Osteoblast (primary cell): ENCODE data around the gene SERINC3. TPM values are rescaled to one million over a fixed set of nuclear protein-coding genes. Genes with fewer than 3 reads are reported as not detected.

Source experiments
- DNase-seq: peaks from one replicate; pipeline ENCODE4 v3.0.0; 2011; ENCODE audit warnings: low spot score, mixed read lengths; ENCODE audit not compliant: insufficient read length; ENCODE audit errors: missing footprints
- H2AFZ ChIP-seq: 2 replicates; pipeline ENCODE4 v1.6.0; 2011; ENCODE audit warnings: mild to moderate bottlenecking, low read length
- H3K27ac ChIP-seq: 2 replicates; pipeline ENCODE4 v1.5.1; 2011; ENCODE audit warnings: mild to moderate bottlenecking, low read depth, low read length, moderate library complexity
- H3K27me3 ChIP-seq: 2 replicates; pipeline ENCODE4 v1.6.0; 2012; ENCODE audit warnings: mild to moderate bottlenecking, control low read depth, inconsistent platforms, low read length, moderate library complexity; ENCODE audit not compliant: insufficient read depth
- H3K36me3 ChIP-seq: 2 replicates; pipeline ENCODE4 v1.5.1; 2011; ENCODE audit warnings: mild to moderate bottlenecking, low read length, control low read depth, moderate library complexity; ENCODE audit not compliant: insufficient read depth
- H3K4me1 ChIP-seq: 2 replicates; pipeline ENCODE4 v1.5.1; 2011; ENCODE audit warnings: mild to moderate bottlenecking, low read length, control low read depth, moderate library complexity; ENCODE audit not compliant: insufficient read depth
- H3K4me2 ChIP-seq: 2 replicates; pipeline ENCODE4 v1.6.0; 2011; ENCODE audit warnings: mild to moderate bottlenecking, low read length; ENCODE audit not compliant: insufficient read depth
- H3K4me3 ChIP-seq: fragments of 200-600 bp; sonication (generic); 3 replicates; pipeline ENCODE4 v1.5.1; 2012; ENCODE audit warnings: mild to moderate bottlenecking, low read length, inconsistent platforms; ENCODE audit not compliant: insufficient read depth
- H3K79me2 ChIP-seq: 2 replicates; pipeline ENCODE4 v1.6.0; 2012; ENCODE audit warnings: mild to moderate bottlenecking, low read length, control low read depth, inconsistent platforms; ENCODE audit not compliant: insufficient read depth
- H3K9me3 ChIP-seq: 2 replicates; pipeline ENCODE4 v1.5.1; 2011; ENCODE audit warnings: low read depth, low read length, control low read depth
- H4K20me1 ChIP-seq: 2 replicates; pipeline ENCODE4 v1.6.0; 2012; ENCODE audit warnings: mild to moderate bottlenecking, low read length, control low read depth; ENCODE audit not compliant: insufficient read depth
- total RNA-seq: library from RNA; depleted of rRNA; stranded (reverse); fragments of >200 nt; gene quantifications from 2 replicates; pipeline ENCODE4 v1.2.3, GENCODE V29; 2012
- TF ChIP-seq, protein P1 (sequence below): IDR thresholded peaks from 2 replicates; pipeline ENCODE4 v1.5.1; 2011; ENCODE audit warnings: mild to moderate bottlenecking, low read depth, low read length, moderate library complexity; ENCODE audit errors: extremely low read depth

SERINC3 gene
- total RNA-seq, 1 donor, result 167 TPM

DNA sequence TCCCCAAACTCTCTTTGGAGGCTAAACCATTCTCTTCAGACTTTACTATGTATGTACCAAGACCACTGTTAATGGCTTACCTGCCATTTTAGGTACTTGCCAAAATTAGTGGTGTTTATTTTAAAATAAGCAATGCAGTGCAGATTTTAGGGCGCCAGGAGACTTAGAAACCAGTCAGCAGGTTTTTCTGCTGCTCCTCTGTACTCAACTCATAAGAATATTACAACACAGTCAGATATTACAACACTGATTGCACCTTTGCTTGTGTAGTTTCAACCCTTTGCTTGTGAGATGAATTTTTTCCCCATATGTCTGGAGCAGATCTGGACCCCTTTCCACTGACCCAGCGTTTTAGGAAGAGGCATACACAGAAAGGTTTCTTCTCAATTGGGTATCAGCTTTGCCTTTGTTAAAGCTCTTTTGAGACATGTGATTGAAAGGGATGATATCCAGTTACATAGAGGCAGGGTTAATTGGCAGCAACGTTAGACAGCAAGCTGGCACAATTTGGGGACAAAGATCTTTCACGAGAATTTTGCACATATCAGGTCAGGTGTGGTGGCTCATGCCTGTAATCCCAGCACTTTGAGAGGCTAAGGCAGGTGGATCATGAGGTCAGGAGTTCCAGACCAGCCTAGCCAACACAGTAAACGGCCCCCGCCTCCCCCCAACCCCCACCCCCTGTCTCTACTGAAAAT lies 40.0 kb downstream of the SERINC3 start:
- no peak overlapping the region for H3K4me3 ChIP-seq
- H2AFZ ChIP-seq, result no peak overlapping the region
- H3K27ac ChIP-seq, result no peak overlapping the region
- TF ChIP-seq, protein P1, sequence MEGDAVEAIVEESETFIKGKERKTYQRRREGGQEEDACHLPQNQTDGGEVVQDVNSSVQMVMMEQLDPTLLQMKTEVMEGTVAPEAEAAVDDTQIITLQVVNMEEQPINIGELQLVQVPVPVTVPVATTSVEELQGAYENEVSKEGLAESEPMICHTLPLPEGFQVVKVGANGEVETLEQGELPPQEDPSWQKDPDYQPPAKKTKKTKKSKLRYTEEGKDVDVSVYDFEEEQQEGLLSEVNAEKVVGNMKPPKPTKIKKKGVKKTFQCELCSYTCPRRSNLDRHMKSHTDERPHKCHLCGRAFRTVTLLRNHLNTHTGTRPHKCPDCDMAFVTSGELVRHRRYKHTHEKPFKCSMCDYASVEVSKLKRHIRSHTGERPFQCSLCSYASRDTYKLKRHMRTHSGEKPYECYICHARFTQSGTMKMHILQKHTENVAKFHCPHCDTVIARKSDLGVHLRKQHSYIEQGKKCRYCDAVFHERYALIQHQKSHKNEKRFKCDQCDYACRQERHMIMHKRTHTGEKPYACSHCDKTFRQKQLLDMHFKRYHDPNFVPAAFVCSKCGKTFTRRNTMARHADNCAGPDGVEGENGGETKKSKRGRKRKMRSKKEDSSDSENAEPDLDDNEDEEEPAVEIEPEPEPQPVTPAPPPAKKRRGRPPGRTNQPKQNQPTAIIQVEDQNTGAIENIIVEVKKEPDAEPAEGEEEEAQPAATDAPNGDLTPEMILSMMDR, result no peak
- peaks cover 45% of the 10 kb centered on the region for H3K36me3 ChIP-seq
- DNase-seq, result no peak
- no peaks in the 10 kb centered on the region for H3K27me3 ChIP-seq
- no peak overlapping the region for H3K4me2 ChIP-seq
- H3K9me3 ChIP-seq, result no peaks in the 10 kb centered on the region
- H3K4me1 ChIP-seq, result peaks cover 3% of the 10 kb centered on the region
- H4K20me1 ChIP-seq, result no peaks in the 10 kb centered on the region
- H3K79me2 ChIP-seq, result peaks cover 12% of the 10 kb centered on the region

DNA sequence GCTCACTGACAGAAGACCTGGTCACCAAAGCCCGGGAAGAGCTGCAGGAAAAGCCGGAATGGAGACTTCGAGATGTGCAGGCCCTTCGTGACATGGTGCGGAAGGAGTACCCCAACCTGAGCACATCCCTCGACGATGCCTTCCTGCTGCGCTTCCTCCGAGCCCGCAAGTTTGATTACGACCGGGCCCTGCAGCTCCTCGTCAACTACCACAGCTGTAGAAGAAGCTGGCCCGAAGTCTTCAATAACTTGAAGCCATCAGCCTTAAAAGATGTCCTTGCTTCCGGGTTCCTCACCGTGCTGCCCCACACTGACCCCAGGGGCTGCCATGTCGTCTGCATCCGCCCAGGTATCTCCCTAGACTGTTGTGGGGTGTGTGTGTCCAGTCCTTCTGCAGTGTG lies 41.8 kb downstream of the SERINC3 start:
- Histone ChIP-seq H3K4me1 (peaks cover 18% of the 10 kb centered on the region), H3K36me3 (peaks cover 32% of the 10 kb centered on the region), H3K27ac (no peak overlapping the region), H3K79me2 (peaks cover 29% of the 10 kb centered on the region), H4K20me1 (no peaks in the 10 kb centered on the region), H2AFZ (no peak overlapping the region), H3K27me3 (no peaks in the 10 kb centered on the region), H3K4me3 (no peak overlapping the region), H3K4me2 (no peak overlapping the region), H3K9me3 (no peaks in the 10 kb centered on the region)
- DNase-seq, result no peak
- TF ChIP-seq, protein P1, result no peak

DNA sequence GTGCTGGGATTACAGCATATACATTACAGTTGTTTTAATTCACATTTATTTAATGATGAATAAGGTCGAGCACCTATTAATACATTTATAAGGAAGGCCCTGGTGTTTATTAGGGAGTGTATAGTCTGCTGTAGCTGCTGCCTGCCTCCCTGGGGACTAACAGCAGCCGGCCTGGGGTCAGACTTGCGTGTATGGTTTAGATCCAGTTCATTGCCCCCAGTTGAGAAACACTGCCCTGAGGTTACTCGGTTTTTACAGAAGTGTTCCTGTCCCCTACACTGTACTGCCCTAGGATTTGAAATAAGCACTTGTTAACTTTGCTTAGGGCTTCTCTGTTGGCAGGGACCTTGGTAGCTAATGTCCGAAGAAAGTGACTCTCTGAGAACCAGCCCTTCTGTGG lies 42.2 kb downstream of the SERINC3 start:
- Histone ChIP-seq H3K9me3 (no peaks in the 10 kb centered on the region), H2AFZ (no peak overlapping the region), H3K27me3 (no peaks in the 10 kb centered on the region), H3K27ac (no peak overlapping the region), H3K4me1 (peaks cover 19% of the 10 kb centered on the region), H3K36me3 (peaks cover 29% of the 10 kb centered on the region), H3K4me2 (no peak overlapping the region), H3K4me3 (no peak overlapping the region), H3K79me2 (peaks cover 29% of the 10 kb centered on the region), H4K20me1 (no peaks in the 10 kb centered on the region)
- TF ChIP-seq, protein P1, result no peak
- DNase-seq, result no peak

DNA sequence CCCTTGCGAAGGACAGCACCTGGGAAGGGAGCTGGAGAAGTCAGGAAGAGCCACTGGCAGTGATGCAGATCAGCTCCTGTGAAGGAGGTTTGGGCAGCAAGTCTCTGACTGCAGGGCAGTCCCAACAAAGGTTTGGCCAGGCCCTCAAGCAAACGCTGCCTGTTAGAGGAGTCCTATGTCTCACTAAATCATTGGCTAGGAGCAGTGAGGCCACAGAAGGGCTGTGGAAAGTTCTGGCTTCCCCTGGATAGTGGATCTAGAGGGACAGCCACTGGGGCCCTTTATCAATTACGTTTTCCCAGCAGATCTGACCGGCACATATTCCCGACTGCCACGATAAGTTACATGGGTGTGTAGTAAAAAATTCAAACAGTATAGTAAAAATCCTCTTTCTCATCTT lies 43.7 kb downstream of the SERINC3 start:
- no peak overlapping the region for H3K27ac ChIP-seq
- H3K9me3 ChIP-seq, result no peaks in the 10 kb centered on the region
- peaks cover 29% of the 10 kb centered on the region for H3K79me2 ChIP-seq
- no peak for DNase-seq
- H3K36me3 ChIP-seq, result peaks cover 23% of the 10 kb centered on the region
- no peak overlapping the region for H2AFZ ChIP-seq
- TF ChIP-seq, protein P1, result no peak
- H3K4me3 ChIP-seq, result no peak overlapping the region
- H3K27me3 ChIP-seq, result no peaks in the 10 kb centered on the region
- no peak overlapping the region for H3K4me2 ChIP-seq
- no peaks in the 10 kb centered on the region for H4K20me1 ChIP-seq
- H3K4me1 ChIP-seq, result peaks cover 19% of the 10 kb centered on the region
